PC-3 (cell line): ENCODE results near the gene IL19.

Source experiments
- EZH2 ChIP-seq: fragments of 300-600 bp; sonication (generic); IDR thresholded peaks from one replicate; pipeline ENCODE4 v1.6.1; 2017; ENCODE audit warnings: antibody characterized with exemption, mild to moderate bottlenecking, low read length; ENCODE audit not compliant: unreplicated experiment
- EZH2phosphoT487 ChIP-seq: fragments of 300-600 bp; sonication (generic); IDR thresholded peaks from 2 replicates; pipeline ENCODE4 v1.6.1; 2018; ENCODE audit warnings: mild to moderate bottlenecking, antibody characterized with exemption, low read length, borderline replicate concordance
- TF ChIP-seq, protein P1 (sequence below): fragments of 300-600 bp; sonication (generic); conservative IDR thresholded peaks from 2 replicates; pipeline ENCODE4 v1.5.1; 2017; ENCODE audit warnings: antibody characterized with exemption, low read depth, mild to moderate bottlenecking, low read length

DNA sequence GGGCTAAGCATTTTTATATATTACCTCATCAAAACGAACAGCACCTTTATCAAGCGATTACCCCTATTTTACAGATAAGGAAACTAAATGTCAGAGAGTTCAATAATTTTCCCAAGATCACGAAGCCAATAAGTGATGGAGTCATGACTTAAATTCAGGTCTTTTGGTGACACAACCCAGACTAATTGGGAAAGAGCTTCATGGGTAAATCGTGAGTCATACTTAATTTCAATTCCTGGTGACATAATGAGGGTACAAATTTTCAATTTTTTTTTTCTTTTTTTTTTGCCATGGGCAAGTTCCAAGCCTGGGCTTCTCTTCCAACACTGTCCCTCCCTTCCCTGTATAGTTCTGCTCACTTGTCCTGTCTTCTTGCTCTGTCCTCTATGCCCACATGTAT, 31.8 kb downstream of the IL19 start:
- TF ChIP-seq, protein P1, sequence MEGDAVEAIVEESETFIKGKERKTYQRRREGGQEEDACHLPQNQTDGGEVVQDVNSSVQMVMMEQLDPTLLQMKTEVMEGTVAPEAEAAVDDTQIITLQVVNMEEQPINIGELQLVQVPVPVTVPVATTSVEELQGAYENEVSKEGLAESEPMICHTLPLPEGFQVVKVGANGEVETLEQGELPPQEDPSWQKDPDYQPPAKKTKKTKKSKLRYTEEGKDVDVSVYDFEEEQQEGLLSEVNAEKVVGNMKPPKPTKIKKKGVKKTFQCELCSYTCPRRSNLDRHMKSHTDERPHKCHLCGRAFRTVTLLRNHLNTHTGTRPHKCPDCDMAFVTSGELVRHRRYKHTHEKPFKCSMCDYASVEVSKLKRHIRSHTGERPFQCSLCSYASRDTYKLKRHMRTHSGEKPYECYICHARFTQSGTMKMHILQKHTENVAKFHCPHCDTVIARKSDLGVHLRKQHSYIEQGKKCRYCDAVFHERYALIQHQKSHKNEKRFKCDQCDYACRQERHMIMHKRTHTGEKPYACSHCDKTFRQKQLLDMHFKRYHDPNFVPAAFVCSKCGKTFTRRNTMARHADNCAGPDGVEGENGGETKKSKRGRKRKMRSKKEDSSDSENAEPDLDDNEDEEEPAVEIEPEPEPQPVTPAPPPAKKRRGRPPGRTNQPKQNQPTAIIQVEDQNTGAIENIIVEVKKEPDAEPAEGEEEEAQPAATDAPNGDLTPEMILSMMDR, result no peak
- no peak for TF ChIP-seq EZH2
- no peak for TF ChIP-seq EZH2phosphoT487
